ENCODE data around the gene BHLHA15.

The BHLHA15 gene

GRCh38 chr7:98187138-98187502, 24.1 kb upstream of the BHLHA15 start:
- no peak for DNase-seq

GRCh38 chr7:98189559-98189958, 21.7 kb upstream of the BHLHA15 start:
- no peak for DNase-seq

GRCh38 chr7:98191668-98192431, 19.4 kb upstream of the BHLHA15 start:
- DNase-seq, result no peak

GRCh38 chr7:98192781-98193457, 18.3 kb upstream of the BHLHA15 start:
- DNase-seq, result no peak

GRCh38 chr7:98193474-98194180, 17.6 kb upstream of the BHLHA15 start:
- no peak for DNase-seq

- no peak for DNase-seq
Measured at GRCh38 chr7:98194186-98194585, 17.1 kb upstream of the BHLHA15 start.

- peak; percentile 29 for DNase-seq
Measured at GRCh38 chr7:98194672-98195457, 16.4 kb upstream of the BHLHA15 start.

GRCh38 chr7:98196706-98197605, 14.3 kb upstream of the BHLHA15 start:
- no peak for DNase-seq

GRCh38 chr7:98199131-98199530, 12.1 kb upstream of the BHLHA15 start:
- no peak for DNase-seq

GRCh38 chr7:98200364-98200763, 10.9 kb upstream of the BHLHA15 start:
- no peak for DNase-seq

- no peak for DNase-seq
Measured at GRCh38 chr7:98202367-98203195, 8.7 kb upstream of the BHLHA15 start.

GRCh38 chr7:98203261-98203963, 7.8 kb upstream of the BHLHA15 start:
- no peak for DNase-seq

- no peak for DNase-seq
Measured at GRCh38 chr7:98203964-98204605, 7.2 kb upstream of the BHLHA15 start.

- no peak for DNase-seq
Measured at GRCh38 chr7:98204670-98205069, 6.6 kb upstream of the BHLHA15 start.

GRCh38 chr7:98205162-98205845, 5.9 kb upstream of the BHLHA15 start:
- no peak for DNase-seq

- DNase-seq, result no peak
Measured at GRCh38 chr7:98206451-98207330, 4.5 kb upstream of the BHLHA15 start.

GRCh38 chr7:98209166-98209920, 1.9 kb upstream of the BHLHA15 start:
- no peak for DNase-seq
